Measurements from ENCODE around the gene FAM118A. TPM values are rescaled to one million over a fixed set of nuclear protein-coding genes. Genes with fewer than 3 reads are reported as not detected.

FAM118A gene
- total and polyA plus RNA-seq, 2 experiments from 2014 or later, result 11.9 to 20.3 TPM

DNA sequence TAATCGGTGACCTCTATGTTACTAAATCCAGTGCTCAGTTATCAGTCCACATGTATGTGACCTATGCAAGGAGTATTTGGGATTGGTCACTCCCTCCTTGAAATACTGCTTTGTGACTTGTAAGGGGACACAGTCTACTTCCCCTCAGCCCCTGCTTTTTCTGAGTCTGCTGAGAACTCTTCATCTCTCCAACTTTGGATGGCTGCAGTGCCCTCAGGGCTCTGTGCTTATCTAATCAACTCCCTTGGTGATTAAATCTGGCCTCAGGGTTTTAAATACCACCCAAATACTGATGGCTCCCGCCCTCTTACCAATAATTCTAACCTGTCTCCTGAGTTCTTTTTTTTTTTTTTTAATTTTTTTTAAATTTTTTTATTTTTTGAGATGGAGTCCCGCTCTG, 40.2 kb downstream of the FAM118A start:
- Mint-ChIP-seq H3K4me3 (no peak overlapping the region), H3K9me3 (no peaks in the 10 kb centered on the region), H3K27ac (no peak overlapping the region), H3K4me1 (no peaks in the 10 kb centered on the region), H3K36me3 (ENCODE audit: low read depth) (no peaks in the 10 kb centered on the region), H3K27me3 (ENCODE audit: insufficient read depth, low read depth, poor library complexity) (no peaks in the 10 kb centered on the region)
- Histone ChIP-seq H3K79me2 (replicated peaks; ENCODE audit: insufficient read depth) (no peaks in the 10 kb centered on the region), H3K4me1 (ENCODE audit: insufficient read depth) (no peaks in the 10 kb centered on the region), H3K4me3 (no peak overlapping the region), H4K20me1 (replicated peaks; ENCODE audit: insufficient read depth) (no peaks in the 10 kb centered on the region), H2AFZ (no peak overlapping the region), H3K36me3 (ENCODE audit: insufficient read depth) (no peaks in the 10 kb centered on the region), H3K27ac (ENCODE audit: low read depth) (no peak overlapping the region), H3K27me3 (ENCODE audit: insufficient read depth) (no peaks in the 10 kb centered on the region), H3K4me2 (no peak overlapping the region), H3F3A (replicated peaks; ENCODE audit: low read depth) (no peaks in the 10 kb centered on the region), H3K9me2 (ENCODE audit: insufficient read depth) (no peaks in the 10 kb centered on the region; the same call in 1 of the 2 replicates)
- ATAC-seq (no peak), DNase-seq (ENCODE audit: low spot score) (no peak)
- TF ChIP-seq, protein P1, sequence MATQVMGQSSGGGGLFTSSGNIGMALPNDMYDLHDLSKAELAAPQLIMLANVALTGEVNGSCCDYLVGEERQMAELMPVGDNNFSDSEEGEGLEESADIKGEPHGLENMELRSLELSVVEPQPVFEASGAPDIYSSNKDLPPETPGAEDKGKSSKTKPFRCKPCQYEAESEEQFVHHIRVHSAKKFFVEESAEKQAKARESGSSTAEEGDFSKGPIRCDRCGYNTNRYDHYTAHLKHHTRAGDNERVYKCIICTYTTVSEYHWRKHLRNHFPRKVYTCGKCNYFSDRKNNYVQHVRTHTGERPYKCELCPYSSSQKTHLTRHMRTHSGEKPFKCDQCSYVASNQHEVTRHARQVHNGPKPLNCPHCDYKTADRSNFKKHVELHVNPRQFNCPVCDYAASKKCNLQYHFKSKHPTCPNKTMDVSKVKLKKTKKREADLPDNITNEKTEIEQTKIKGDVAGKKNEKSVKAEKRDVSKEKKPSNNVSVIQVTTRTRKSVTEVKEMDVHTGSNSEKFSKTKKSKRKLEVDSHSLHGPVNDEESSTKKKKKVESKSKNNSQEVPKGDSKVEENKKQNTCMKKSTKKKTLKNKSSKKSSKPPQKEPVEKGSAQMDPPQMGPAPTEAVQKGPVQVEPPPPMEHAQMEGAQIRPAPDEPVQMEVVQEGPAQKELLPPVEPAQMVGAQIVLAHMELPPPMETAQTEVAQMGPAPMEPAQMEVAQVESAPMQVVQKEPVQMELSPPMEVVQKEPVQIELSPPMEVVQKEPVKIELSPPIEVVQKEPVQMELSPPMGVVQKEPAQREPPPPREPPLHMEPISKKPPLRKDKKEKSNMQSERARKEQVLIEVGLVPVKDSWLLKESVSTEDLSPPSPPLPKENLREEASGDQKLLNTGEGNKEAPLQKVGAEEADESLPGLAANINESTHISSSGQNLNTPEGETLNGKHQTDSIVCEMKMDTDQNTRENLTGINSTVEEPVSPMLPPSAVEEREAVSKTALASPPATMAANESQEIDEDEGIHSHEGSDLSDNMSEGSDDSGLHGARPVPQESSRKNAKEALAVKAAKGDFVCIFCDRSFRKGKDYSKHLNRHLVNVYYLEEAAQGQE (IDR thresholded peaks at IDR 0.05; ENCODE audit: unreplicated experiment), result no peak
- TF ChIP-seq POLR2AphosphoS5 (IDR thresholded peaks at IDR 0.05; ENCODE audit: low read depth) (no peak), CREB1 (CRISPR knock-in tag; IDR thresholded peaks at IDR 0.05; ENCODE audit: low read depth) (no peak), ZNF114 (CRISPR knock-in tag; IDR thresholded peaks at IDR 0.05) (no peak), JUNB (IDR thresholded peaks at IDR 0.05; ENCODE audit: unreplicated experiment) (no peak), EZH2 (IDR thresholded peaks at IDR 0.05; ENCODE audit: low read depth, unreplicated experiment) (no peak), STAT1 (IDR thresholded peaks at IDR 0.05; ENCODE audit: unreplicated experiment) (no peak), NANOG (IDR thresholded peaks at IDR 0.05; ENCODE audit: borderline replicate concordance) (no peak), EZH2phosphoT487 (IDR thresholded peaks at IDR 0.05; ENCODE audit: unreplicated experiment) (no peak)
- TF ChIP-seq, protein P2, sequence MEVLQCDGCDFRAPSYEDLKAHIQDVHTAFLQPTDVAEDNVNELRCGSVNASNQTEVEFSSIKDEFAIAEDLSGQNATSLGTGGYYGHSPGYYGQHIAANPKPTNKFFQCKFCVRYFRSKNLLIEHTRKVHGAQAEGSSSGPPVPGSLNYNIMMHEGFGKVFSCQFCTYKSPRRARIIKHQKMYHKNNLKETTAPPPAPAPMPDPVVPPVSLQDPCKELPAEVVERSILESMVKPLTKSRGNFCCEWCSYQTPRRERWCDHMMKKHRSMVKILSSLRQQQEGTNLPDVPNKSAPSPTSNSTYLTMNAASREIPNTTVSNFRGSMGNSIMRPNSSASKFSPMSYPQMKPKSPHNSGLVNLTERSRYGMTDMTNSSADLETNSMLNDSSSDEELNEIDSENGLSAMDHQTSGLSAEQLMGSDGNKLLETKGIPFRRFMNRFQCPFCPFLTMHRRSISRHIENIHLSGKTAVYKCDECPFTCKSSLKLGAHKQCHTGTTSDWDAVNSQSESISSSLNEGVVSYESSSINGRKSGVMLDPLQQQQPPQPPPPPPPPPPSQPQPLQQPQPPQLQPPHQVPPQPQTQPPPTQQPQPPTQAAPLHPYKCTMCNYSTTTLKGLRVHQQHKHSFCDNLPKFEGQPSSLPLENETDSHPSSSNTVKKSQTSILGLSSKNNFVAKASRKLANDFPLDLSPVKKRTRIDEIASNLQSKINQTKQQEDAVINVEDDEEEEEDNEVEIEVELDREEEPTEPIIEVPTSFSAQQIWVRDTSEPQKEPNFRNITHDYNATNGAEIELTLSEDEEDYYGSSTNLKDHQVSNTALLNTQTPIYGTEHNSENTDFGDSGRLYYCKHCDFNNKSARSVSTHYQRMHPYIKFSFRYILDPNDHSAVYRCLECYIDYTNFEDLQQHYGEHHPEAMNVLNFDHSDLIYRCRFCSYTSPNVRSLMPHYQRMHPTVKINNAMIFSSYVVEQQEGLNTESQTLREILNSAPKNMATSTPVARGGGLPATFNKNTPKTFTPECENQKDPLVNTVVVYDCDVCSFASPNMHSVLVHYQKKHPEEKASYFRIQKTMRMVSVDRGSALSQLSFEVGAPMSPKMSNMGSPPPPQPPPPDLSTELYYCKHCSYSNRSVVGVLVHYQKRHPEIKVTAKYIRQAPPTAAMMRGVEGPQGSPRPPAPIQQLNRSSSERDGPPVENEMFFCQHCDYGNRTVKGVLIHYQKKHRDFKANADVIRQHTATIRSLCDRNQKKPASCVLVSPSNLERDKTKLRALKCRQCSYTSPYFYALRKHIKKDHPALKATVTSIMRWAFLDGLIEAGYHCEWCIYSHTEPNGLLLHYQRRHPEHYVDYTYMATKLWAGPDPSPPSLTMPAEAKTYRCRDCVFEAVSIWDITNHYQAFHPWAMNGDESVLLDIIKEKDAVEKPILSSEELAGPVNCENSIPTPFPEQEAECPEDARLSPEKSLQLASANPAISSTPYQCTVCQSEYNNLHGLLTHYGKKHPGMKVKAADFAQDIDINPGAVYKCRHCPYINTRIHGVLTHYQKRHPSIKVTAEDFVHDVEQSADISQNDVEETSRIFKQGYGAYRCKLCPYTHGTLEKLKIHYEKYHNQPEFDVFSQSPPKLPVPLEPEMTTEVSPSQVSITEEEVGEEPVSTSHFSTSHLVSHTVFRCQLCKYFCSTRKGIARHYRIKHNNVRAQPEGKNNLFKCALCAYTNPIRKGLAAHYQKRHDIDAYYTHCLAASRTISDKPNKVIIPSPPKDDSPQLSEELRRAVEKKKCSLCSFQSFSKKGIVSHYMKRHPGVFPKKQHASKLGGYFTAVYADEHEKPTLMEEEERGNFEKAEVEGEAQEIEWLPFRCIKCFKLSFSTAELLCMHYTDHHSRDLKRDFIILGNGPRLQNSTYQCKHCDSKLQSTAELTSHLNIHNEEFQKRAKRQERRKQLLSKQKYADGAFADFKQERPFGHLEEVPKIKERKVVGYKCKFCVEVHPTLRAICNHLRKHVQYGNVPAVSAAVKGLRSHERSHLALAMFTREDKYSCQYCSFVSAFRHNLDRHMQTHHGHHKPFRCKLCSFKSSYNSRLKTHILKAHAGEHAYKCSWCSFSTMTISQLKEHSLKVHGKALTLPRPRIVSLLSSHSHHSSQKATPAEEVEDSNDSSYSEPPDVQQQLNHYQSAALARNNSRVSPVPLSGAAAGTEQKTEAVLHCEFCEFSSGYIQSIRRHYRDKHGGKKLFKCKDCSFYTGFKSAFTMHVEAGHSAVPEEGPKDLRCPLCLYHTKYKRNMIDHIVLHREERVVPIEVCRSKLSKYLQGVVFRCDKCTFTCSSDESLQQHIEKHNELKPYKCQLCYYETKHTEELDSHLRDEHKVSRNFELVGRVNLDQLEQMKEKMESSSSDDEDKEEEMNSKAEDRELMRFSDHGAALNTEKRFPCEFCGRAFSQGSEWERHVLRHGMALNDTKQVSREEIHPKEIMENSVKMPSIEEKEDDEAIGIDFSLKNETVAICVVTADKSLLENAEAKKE (CRISPR knock-in tag; IDR thresholded peaks at IDR 0.05), result no peak
- TF ChIP-seq, protein P3, sequence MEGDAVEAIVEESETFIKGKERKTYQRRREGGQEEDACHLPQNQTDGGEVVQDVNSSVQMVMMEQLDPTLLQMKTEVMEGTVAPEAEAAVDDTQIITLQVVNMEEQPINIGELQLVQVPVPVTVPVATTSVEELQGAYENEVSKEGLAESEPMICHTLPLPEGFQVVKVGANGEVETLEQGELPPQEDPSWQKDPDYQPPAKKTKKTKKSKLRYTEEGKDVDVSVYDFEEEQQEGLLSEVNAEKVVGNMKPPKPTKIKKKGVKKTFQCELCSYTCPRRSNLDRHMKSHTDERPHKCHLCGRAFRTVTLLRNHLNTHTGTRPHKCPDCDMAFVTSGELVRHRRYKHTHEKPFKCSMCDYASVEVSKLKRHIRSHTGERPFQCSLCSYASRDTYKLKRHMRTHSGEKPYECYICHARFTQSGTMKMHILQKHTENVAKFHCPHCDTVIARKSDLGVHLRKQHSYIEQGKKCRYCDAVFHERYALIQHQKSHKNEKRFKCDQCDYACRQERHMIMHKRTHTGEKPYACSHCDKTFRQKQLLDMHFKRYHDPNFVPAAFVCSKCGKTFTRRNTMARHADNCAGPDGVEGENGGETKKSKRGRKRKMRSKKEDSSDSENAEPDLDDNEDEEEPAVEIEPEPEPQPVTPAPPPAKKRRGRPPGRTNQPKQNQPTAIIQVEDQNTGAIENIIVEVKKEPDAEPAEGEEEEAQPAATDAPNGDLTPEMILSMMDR (conservative IDR thresholded peaks at IDR 0.05; ENCODE audit: low read depth in 2 of 2), result no peak
- TF ChIP-seq, protein P4, sequence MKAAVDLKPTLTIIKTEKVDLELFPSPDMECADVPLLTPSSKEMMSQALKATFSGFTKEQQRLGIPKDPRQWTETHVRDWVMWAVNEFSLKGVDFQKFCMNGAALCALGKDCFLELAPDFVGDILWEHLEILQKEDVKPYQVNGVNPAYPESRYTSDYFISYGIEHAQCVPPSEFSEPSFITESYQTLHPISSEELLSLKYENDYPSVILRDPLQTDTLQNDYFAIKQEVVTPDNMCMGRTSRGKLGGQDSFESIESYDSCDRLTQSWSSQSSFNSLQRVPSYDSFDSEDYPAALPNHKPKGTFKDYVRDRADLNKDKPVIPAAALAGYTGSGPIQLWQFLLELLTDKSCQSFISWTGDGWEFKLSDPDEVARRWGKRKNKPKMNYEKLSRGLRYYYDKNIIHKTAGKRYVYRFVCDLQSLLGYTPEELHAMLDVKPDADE (IDR thresholded peaks at IDR 0.05), result no peak
